HepG2 (cell line): ENCODE measurements around the gene TMBIM1. TPM values are rescaled to one million over a fixed set of nuclear protein-coding genes. Genes with fewer than 3 reads are reported as not detected.

ENCODE experiments used
- HINFP ChIP-seq: sonication (generic); formaldehyde crosslinking; IDR thresholded peaks from 2 replicates; pipeline ENCODE4 v1.4.0; 2020; ENCODE audit warnings: low read depth, mild to moderate bottlenecking, missing genetic modification reagents
- POLR2AphosphoS2 ChIP-seq: IDR thresholded peaks from 2 replicates; pipeline ENCODE4 v1.6.1; 2011; ENCODE audit warnings: low read depth, low read length, improper control_type of control experiment
- ZBED4 ChIP-seq: sonication (generic); formaldehyde crosslinking; IDR thresholded peaks from 2 replicates; pipeline ENCODE4 v1.4.0; 2020; ENCODE audit warnings: missing genetic modification reagents, borderline replicate concordance
- ZNF18 ChIP-seq: sonication (generic); formaldehyde crosslinking; IDR thresholded peaks from 2 replicates; pipeline ENCODE4 v1.8.0; 2022; ENCODE audit warnings: mild to moderate bottlenecking, missing genetic modification reagents; ENCODE audit not compliant: insufficient replicate concordance
- ZNF552 ChIP-seq: sonication (generic); formaldehyde crosslinking; IDR thresholded peaks from 2 replicates; pipeline ENCODE4 v1.9.0; 2022; ENCODE audit warnings: missing genetic modification reagents, mild to moderate bottlenecking, borderline replicate concordance
- polyA plus RNA-seq, 8 experiments: library from polyadenylated mRNA; depleted of rRNA in 3 of 8; stranded (reverse) in 7 of 8; unstranded in 1 of 8; fragments of >200 nt; fragmentation: Illumina TruSeq in 4 of 8; extraction: Trizol in 4 of 8; gene quantifications; 2 replicates each; pipeline versions ENCODE4 v1.2.1 to v1.2.3, GENCODE V29; 2011 to 2016; ENCODE audit warnings: low read depth in 4 of 8, missing spikeins in 1 of 8, mixed read lengths in 1 of 8; ENCODE audit not compliant: insufficient read depth in 1 of 8
- total RNA-seq, 5 experiments: library from RNA; depleted of rRNA; stranded (reverse); fragments of >200 nt; fragmentation: Illumina TruSeq; extraction: Trizol; gene quantifications; 2 replicates each; pipeline ENCODE4 v1.2.3, GENCODE V29; 2016; ENCODE audit warnings: low read depth in 1 of 5
- TF ChIP-seq, protein P1 (sequence below): sonication (generic); formaldehyde crosslinking; IDR thresholded peaks from 2 replicates; pipeline ENCODE4 v1.5.0; 2020; ENCODE audit warnings: mild to moderate bottlenecking, missing genetic modification reagents, borderline replicate concordance
- TF ChIP-seq, protein P2 (sequence below): sonication (generic); formaldehyde crosslinking; IDR thresholded peaks from 2 replicates; pipeline ENCODE4 v1.4.0; 2020; ENCODE audit warnings: missing genetic modification reagents, low read depth, mild to moderate bottlenecking, borderline replicate concordance

Gene TMBIM1
- total and polyA plus RNA-seq, 2 of the 13 experiments (the other 11 are each of a cell fraction or from before 2014, with no cell fraction given): 127 to 139 TPM

GRCh38 chr2:218271865-218272530 is 20.3 kb downstream of the TMBIM1 start (continued):
- TF ChIP-seq, protein P1, sequence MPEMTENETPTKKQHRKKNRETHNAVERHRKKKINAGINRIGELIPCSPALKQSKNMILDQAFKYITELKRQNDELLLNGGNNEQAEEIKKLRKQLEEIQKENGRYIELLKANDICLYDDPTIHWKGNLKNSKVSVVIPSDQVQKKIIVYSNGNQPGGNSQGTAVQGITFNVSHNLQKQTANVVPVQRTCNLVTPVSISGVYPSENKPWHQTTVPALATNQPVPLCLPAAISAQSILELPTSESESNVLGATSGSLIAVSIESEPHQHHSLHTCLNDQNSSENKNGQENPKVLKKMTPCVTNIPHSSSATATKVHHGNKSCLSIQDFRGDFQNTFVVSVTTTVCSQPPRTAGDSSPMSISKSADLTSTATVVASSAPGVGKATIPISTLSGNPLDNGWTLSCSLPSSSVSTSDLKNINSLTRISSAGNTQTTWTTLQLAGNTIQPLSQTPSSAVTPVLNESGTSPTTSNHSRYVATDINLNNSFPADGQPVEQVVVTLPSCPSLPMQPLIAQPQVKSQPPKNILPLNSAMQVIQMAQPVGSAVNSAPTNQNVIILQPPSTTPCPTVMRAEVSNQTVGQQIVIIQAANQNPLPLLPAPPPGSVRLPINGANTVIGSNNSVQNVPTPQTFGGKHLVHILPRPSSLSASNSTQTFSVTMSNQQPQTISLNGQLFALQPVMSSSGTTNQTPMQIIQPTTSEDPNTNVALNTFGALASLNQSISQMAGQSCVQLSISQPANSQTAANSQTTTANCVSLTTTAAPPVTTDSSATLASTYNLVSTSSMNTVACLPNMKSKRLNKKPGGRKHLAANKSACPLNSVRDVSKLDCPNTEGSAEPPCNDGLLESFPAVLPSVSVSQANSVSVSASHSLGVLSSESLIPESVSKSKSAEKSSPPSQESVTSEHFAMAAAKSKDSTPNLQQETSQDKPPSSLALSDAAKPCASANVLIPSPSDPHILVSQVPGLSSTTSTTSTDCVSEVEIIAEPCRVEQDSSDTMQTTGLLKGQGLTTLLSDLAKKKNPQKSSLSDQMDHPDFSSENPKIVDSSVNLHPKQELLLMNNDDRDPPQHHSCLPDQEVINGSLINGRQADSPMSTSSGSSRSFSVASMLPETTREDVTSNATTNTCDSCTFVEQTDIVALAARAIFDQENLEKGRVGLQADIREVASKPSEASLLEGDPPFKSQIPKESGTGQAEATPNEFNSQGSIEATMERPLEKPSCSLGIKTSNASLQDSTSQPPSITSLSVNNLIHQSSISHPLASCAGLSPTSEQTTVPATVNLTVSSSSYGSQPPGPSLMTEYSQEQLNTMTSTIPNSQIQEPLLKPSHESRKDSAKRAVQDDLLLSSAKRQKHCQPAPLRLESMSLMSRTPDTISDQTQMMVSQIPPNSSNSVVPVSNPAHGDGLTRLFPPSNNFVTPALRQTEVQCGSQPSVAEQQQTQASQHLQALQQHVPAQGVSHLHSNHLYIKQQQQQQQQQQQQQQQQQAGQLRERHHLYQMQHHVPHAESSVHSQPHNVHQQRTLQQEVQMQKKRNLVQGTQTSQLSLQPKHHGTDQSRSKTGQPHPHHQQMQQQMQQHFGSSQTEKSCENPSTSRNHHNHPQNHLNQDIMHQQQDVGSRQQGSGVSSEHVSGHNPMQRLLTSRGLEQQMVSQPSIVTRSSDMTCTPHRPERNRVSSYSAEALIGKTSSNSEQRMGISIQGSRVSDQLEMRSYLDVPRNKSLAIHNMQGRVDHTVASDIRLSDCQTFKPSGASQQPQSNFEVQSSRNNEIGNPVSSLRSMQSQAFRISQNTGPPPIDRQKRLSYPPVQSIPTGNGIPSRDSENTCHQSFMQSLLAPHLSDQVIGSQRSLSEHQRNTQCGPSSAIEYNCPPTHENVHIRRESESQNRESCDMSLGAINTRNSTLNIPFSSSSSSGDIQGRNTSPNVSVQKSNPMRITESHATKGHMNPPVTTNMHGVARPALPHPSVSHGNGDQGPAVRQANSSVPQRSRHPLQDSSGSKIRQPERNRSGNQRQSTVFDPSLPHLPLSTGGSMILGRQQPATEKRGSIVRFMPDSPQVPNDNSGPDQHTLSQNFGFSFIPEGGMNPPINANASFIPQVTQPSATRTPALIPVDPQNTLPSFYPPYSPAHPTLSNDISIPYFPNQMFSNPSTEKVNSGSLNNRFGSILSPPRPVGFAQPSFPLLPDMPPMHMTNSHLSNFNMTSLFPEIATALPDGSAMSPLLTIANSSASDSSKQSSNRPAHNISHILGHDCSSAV (CRISPR knock-in tag): no peak
- TF ChIP-seq ZNF552 (CRISPR knock-in tag) (no peak), HINFP (CRISPR knock-in tag) (0 out of 2 replicates have a peak, but pooled peaks have one; percentile 42), ZNF18 (CRISPR knock-in tag) (peak; percentile 48), POLR2AphosphoS2 (0 out of 2 replicates have a peak, but pooled peaks have one; percentile 23), ZBED4 (CRISPR knock-in tag) (0 out of 2 replicates have a peak, but pooled peaks have one; percentile 13)
- TF ChIP-seq, protein P2, sequence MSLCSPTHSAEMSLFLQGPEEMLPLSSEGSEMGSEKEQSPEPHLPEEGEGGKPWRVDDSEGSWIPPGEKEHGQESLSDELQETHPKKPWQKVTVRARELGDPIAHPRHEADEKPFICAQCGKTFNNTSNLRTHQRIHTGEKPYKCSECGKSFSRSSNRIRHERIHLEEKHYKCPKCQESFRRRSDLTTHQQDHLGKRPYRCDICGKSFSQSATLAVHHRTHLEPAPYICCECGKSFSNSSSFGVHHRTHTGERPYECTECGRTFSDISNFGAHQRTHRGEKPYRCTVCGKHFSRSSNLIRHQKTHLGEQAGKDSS (CRISPR knock-in tag): peak; percentile 22; the same call in 1 of the 2 replicates
